Neural crest cell (in vitro differentiated cells): ENCODE measurements around the gene ARFGEF3. TPM values are rescaled to one million over a fixed set of nuclear protein-coding genes. Genes with fewer than 3 reads are reported as not detected.

ENCODE experiments used
- DNase-seq: peaks from one replicate; pipeline ENCODE4 v3.0.0; 2021; ENCODE audit warnings: low read depth, mixed read lengths, low spot score
- H3K27ac Mint-ChIP-seq: one replicate; pipeline ENCODE4 v1.8.0; 2021; ENCODE audit warnings: mild to moderate bottlenecking, mixed read lengths; ENCODE audit not compliant: unreplicated experiment
- H3K27me3 Mint-ChIP-seq: 2 replicates; pipeline ENCODE4 v1.8.0; 2021; ENCODE audit warnings: low read depth, mild to moderate bottlenecking, mixed read lengths
- H3K36me3 Mint-ChIP-seq: 2 replicates; pipeline ENCODE4 v1.8.0; 2021; ENCODE audit warnings: low read depth, mild to moderate bottlenecking, mixed read lengths
- H3K4me1 Mint-ChIP-seq: 2 replicates; pipeline ENCODE4 v1.8.0; 2021; ENCODE audit warnings: mixed read lengths
- H3K4me3 Mint-ChIP-seq: one replicate; pipeline ENCODE4 v1.8.0; 2021; ENCODE audit warnings: mild to moderate bottlenecking, mixed read lengths
- H3K9me3 Mint-ChIP-seq: 2 replicates; pipeline ENCODE4 v1.8.0; 2021; ENCODE audit warnings: mixed read lengths
- total RNA-seq: library from RNA; stranded (reverse); gene quantifications from 2 replicates; pipeline ENCODE4 v1.2.1, GENCODE V29; 2021
- TF ChIP-seq, protein P1 (sequence below): fragments of 200-600 bp; sonication (generic); conservative IDR thresholded peaks from 2 replicates; pipeline ENCODE4 v1.5.0; 2021; ENCODE audit warnings: antibody characterized with exemption, mild to moderate bottlenecking

ARFGEF3 gene
- total RNA-seq, 1 donor from 2014 or later = 0.30 TPM

DNA sequence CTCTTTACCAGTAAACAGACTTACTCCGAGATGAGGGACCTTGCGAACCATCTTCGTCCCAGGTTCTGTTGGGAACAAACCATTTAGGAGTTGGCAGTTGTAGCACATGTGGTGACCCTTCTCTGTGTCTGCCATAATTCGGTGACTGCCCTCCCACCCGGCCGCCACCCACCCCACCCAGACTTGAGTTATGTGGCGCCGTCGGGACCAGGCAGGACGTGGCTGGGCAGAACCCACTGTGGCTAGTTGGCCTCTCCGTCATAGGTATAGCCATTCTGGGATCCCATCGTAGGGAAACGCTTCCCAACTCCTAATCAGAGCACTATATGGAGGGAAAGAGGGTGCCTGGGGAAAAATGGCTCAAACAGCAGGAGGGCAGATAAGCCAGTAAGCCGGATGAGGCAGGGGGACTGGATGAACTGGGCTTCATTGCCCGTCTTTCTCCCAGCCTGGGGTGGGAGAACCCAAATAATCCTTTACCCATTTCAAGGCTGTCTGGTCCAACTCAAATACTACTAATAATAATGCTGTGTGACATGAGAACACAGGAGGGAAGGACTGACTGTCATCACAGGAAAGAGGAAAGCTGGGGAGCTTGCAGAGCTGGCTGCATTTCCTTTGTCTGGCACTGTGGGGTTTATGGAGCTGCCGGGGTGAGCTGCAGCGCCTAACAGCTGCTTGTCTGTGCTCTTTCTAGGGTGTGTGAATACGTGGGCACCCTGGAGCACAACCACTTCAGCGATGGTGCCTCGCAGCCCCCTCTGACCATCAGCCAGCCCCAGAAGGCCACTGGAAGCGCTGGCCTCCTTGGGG lies 129.5 kb downstream of the ARFGEF3 start:
- H3K27ac Mint-ChIP-seq = no peak overlapping the region
- no peak overlapping the region for H3K4me3 Mint-ChIP-seq
- H3K36me3 Mint-ChIP-seq = no peaks in the 10 kb centered on the region
- H3K4me1 Mint-ChIP-seq = no peaks in the 10 kb centered on the region
- TF ChIP-seq, protein P1, sequence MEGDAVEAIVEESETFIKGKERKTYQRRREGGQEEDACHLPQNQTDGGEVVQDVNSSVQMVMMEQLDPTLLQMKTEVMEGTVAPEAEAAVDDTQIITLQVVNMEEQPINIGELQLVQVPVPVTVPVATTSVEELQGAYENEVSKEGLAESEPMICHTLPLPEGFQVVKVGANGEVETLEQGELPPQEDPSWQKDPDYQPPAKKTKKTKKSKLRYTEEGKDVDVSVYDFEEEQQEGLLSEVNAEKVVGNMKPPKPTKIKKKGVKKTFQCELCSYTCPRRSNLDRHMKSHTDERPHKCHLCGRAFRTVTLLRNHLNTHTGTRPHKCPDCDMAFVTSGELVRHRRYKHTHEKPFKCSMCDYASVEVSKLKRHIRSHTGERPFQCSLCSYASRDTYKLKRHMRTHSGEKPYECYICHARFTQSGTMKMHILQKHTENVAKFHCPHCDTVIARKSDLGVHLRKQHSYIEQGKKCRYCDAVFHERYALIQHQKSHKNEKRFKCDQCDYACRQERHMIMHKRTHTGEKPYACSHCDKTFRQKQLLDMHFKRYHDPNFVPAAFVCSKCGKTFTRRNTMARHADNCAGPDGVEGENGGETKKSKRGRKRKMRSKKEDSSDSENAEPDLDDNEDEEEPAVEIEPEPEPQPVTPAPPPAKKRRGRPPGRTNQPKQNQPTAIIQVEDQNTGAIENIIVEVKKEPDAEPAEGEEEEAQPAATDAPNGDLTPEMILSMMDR = no peak
- no peak for DNase-seq
- no peaks in the 10 kb centered on the region for H3K27me3 Mint-ChIP-seq
- H3K9me3 Mint-ChIP-seq = no peaks in the 10 kb centered on the region

DNA sequence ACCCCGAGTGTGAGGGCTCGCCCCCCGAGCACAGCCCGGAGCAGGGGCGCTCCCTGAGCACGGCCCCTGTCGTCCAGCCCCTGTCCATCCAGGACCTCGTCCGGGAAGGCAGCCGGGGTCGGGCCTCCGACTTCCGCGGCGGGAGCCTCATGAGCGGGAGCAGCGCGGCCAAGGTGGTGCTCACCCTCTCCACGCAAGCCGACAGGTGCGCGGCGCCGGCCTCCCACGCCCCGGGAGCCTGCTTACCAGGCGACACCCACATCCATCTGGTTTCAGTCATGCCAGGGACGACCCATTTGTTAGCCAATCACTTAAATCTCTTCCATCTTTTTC lies 130.1 kb downstream of the ARFGEF3 start:
- H3K4me3 Mint-ChIP-seq = no peak overlapping the region
- no peaks in the 10 kb centered on the region for H3K36me3 Mint-ChIP-seq
- no peaks in the 10 kb centered on the region for H3K27me3 Mint-ChIP-seq
- no peak for DNase-seq
- H3K4me1 Mint-ChIP-seq = no peaks in the 10 kb centered on the region
- H3K27ac Mint-ChIP-seq = no peak overlapping the region
- no peaks in the 10 kb centered on the region for H3K9me3 Mint-ChIP-seq
- TF ChIP-seq, protein P1 = no peak

DNA sequence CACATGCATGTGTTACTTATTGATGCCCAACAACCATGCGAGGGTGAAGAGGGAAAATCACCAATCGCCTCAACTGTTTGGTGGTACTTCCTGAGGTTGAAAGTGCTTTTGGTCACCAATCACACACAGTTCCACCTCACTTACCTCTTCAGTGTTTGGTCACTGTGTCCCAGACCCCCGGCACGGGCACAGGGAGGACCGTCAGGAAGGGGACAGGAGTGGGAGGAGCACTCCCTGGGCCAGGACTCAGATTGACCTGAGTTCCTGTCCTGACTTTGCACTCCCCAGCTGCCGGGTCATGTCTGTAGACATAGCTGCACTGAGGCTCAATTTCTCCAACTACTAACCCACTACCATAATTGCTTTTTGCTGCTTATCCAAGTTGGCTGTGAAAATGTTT lies 130.7 kb downstream of the ARFGEF3 start:
- no peak for DNase-seq
- no peak overlapping the region for H3K27ac Mint-ChIP-seq
- H3K36me3 Mint-ChIP-seq = no peaks in the 10 kb centered on the region
- TF ChIP-seq, protein P1 = no peak
- H3K27me3 Mint-ChIP-seq = no peaks in the 10 kb centered on the region
- no peaks in the 10 kb centered on the region for H3K9me3 Mint-ChIP-seq
- no peaks in the 10 kb centered on the region for H3K4me1 Mint-ChIP-seq
- no peak overlapping the region for H3K4me3 Mint-ChIP-seq

DNA sequence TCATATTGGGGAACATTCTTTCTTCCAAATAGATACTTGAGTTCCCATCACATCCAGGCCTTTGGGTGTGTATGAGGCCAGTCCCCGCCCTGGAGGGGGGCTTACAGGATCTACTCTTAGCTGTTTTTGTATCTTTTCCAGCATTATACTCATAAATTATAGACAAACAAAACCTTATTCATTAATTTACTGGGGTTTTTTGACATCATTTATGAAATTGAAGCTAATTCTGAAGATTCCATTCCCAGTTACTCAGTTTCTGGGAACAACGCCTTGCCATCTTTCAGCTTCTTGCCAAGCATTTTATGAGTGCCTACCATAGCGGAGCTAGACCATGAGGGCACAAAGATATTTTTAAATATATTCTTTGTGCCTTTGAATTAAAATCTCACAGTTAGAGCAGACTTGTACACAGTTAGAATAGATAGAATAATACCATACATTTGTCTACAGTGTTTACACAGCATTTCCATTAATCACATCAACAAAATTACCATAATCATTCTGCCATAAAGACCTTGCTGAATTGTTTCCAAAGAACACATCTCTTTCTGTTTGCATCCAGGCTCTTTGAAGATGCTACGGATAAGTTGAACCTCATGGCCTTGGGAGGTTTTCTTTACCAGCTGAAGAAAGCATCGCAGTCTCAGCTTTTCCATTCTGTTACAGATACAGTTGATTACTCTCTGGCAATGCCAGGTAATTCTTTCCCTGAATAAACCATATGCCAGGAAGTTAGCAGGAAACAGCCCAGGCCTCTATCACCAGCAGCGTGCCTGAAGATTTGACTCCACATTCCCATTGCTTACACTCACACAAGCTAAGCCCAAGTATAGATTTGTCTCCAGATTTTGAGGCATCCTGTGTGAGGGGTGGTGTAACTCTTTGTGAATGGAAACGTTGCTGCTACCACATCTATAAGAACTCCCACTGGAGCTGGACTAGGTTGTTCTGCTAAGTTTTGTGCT lies 132.0 kb downstream of the ARFGEF3 start:
- Mint-ChIP-seq H3K27ac (no peak overlapping the region), H3K27me3 (no peaks in the 10 kb centered on the region), H3K9me3 (no peaks in the 10 kb centered on the region), H3K36me3 (no peaks in the 10 kb centered on the region), H3K4me1 (no peaks in the 10 kb centered on the region), H3K4me3 (no peak overlapping the region)
- DNase-seq = no peak
- TF ChIP-seq, protein P1 = no peak

DNA sequence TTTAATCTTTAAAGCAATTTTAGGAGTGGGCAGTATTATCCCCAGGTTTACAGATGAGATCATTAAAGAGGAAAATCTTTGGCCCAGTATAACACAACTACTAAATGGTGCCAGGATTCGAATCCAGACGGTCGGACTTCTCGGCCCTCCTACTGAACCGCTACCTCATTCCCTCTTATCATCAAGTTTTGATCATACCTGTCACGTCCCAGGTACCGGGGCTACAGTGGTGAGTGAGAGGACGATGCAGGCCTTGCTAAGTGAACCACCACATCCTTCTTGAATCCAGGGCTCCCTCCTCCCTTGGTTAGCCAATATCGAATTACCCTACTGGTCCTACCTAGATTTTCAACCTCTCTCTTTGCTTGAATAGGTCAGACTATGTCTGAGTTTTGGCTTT lies 134.6 kb downstream of the ARFGEF3 start:
- Mint-ChIP-seq H3K4me1 (no peaks in the 10 kb centered on the region), H3K4me3 (no peak overlapping the region), H3K27me3 (no peaks in the 10 kb centered on the region), H3K36me3 (no peaks in the 10 kb centered on the region), H3K27ac (no peak overlapping the region), H3K9me3 (no peaks in the 10 kb centered on the region)
- TF ChIP-seq, protein P1 = no peak
- DNase-seq = no peak
